Measurements from ENCODE around the gene NFYA. TPM values are rescaled to one million over a fixed set of nuclear protein-coding genes. Genes with fewer than 3 reads are reported as not detected.

Gene NFYA
- total RNA-seq, 1 experiment from 2014 or later: 28.7 TPM

GRCh38 chr6:41032830-41033229 lies 39.9 kb upstream of the NFYA start:
- POLR2A ChIA-PET: interaction anchor here (0.6 kb wide), 1 partner anchor 1085 kb away, joined by 3 read pairs; no protein-coding TSS in a partner anchor
- Histone ChIP-seq H2AFZ (ENCODE audit: low read depth, low read length, poor library complexity, severe bottlenecking) (no peak overlapping the region), H3K4me1 (ENCODE audit: control insufficient read depth in 1 of 2, insufficient read depth in 2 of 2, low read length in 2 of 2) (peaks cover 9 to 22% of the 10 kb centered on the region in 2 experiments), H3K4me3 (replicated peaks in 1 of 2; ENCODE audit: low read depth in 1 of 2, low read length in 2 of 2) (no peak overlapping the region), H3K9ac (ENCODE audit: low read length) (no peak overlapping the region), H3K27ac (ENCODE audit: low read depth, low read length) (no peak overlapping the region), H3K4me2 (ENCODE audit: low read length) (no peak overlapping the region), H3K9me2 (ENCODE audit: insufficient read depth) (no peaks in the 10 kb centered on the region), H3K36me3 (ENCODE audit: control insufficient read depth in 1 of 2, insufficient read depth in 2 of 2, low read length in 2 of 2) (no peaks in the 10 kb centered on the region), H3K79me2 (ENCODE audit: insufficient read depth, low read length) (no peaks in the 10 kb centered on the region), H3K27me3 (ENCODE audit: insufficient read depth, low read length) (no peaks in the 10 kb centered on the region), H4K20me1 (ENCODE audit: insufficient read depth) (no peaks in the 10 kb centered on the region), H3K9me3 (ENCODE audit: control insufficient read depth in 1 of 2, insufficient read depth in 1 of 2, low read depth in 1 of 2, low read length in 2 of 2) (no peaks in the 10 kb centered on the region)
- CTCF ChIA-PET: no interaction called here
- intact Hi-C loops (cut with micrococcal nuclease): no loop called here
- no TSS peak for BruUV-seq (replicated peaks)
- ATAC-seq (no peak), DNase-seq (ENCODE audit: low read depth, low spot score) (no peak)
- TF ChIP-seq EGR1 (IDR thresholded peaks at IDR 0.05; ENCODE audit: low read depth): no peak
- TF ChIP-seq ZNF274 (IDR thresholded peaks at IDR 0.05; ENCODE audit: low read depth, low read length): no peak
- no peak for TF ChIP-seq SP1 (IDR thresholded peaks at IDR 0.05; ENCODE audit: low read depth)
- TF ChIP-seq POLR2A (IDR thresholded peaks at IDR 0.05; ENCODE audit: borderline replicate concordance, extremely low read depth, insufficient read depth, insufficient read length): no peak
- TF ChIP-seq CTCF (IDR thresholded peaks at IDR 0.05 in 2 of 3, conservative IDR thresholded peaks at IDR 0.05 in 1 of 3; ENCODE audit: borderline replicate concordance in 1 of 3, insufficient read depth in 1 of 3, low read depth in 2 of 3, low read length in 2 of 3): no peak
- no peak for TF ChIP-seq EZH2 (IDR thresholded peaks at IDR 0.05)
- TF ChIP-seq FOSL1 (IDR thresholded peaks at IDR 0.05; ENCODE audit: low read depth): no peak
- no peak for TF ChIP-seq CBX3 (IDR thresholded peaks at IDR 0.05; ENCODE audit: low read depth)
- no peak for TF ChIP-seq ATF3 (IDR thresholded peaks at IDR 0.05)
- no peak for TF ChIP-seq TCF7L2 (IDR thresholded peaks at IDR 0.05; ENCODE audit: borderline replicate concordance, extremely low read depth, insufficient read depth, insufficient read length)
- TF ChIP-seq ELF1 (IDR thresholded peaks at IDR 0.05; ENCODE audit: borderline replicate concordance, low read depth): no peak
- TF ChIP-seq RAD21 (IDR thresholded peaks at IDR 0.05; ENCODE audit: low read depth): no peak
- TF ChIP-seq, protein P1, sequence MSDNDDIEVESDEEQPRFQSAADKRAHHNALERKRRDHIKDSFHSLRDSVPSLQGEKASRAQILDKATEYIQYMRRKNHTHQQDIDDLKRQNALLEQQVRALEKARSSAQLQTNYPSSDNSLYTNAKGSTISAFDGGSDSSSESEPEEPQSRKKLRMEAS (IDR thresholded peaks at IDR 0.05): no peak
- no peak for TF ChIP-seq POLR2AphosphoS5 (IDR thresholded peaks at IDR 0.05; ENCODE audit: low read depth, low read length)
- no peak for TF ChIP-seq ZFX (IDR thresholded peaks at IDR 0.05)
- TF ChIP-seq EZH2phosphoT487 (IDR thresholded peaks at IDR 0.05; ENCODE audit: borderline replicate concordance): no peak
- TF ChIP-seq JUND (IDR thresholded peaks at IDR 0.05): no peak
- no peak for TF ChIP-seq YY1 (IDR thresholded peaks at IDR 0.05; ENCODE audit: extremely low read depth, insufficient replicate concordance, low read depth, low read length)
- TF ChIP-seq SRF (IDR thresholded peaks at IDR 0.05; ENCODE audit: low read depth): no peak
- TF ChIP-seq ZBTB33 (IDR thresholded peaks at IDR 0.05; ENCODE audit: extremely low read depth, insufficient replicate concordance, low read length): no peak
- RAD21 ChIA-PET (ENCODE audit: low non-redundant PET in 1 of 2, low total read pairs in 2 of 2, uncharacterized antibody in 2 of 2, unreplicated experiment in 2 of 2): no interaction called here

Measured in HCT116 (cell line).